Adipocyte (in vitro differentiated cells): ENCODE data around the gene TTC21A.

ENCODE experiments used
- DNase-seq: peaks from one replicate; pipeline ENCODE4 v3.0.0-alpha.2; 2015; ENCODE audit warnings: low read depth
- H3K27me3 ChIP-seq: replicated peaks from 2 replicates; pipeline ENCODE4 v1.7.0; 2013; ENCODE audit warnings: mild to moderate bottlenecking, low read length, moderate library complexity; ENCODE audit not compliant: control insufficient read depth, insufficient read depth
- H3K36me3 ChIP-seq: 2 replicates; pipeline ENCODE4 v1.7.0; 2013; ENCODE audit warnings: low read length, mild to moderate bottlenecking, moderate library complexity; ENCODE audit not compliant: control insufficient read depth, insufficient read depth, severe bottlenecking
- H3K4me1 ChIP-seq: 2 replicates; pipeline ENCODE4 v1.7.0; 2013; ENCODE audit warnings: mild to moderate bottlenecking, low read length, moderate library complexity; ENCODE audit not compliant: control insufficient read depth, insufficient read depth
- H3K4me3 ChIP-seq: 2 replicates; pipeline ENCODE4 v1.7.0; 2013; ENCODE audit warnings: mild to moderate bottlenecking, low read length, moderate library complexity
- H3K9ac ChIP-seq: 2 replicates; pipeline ENCODE4 v1.7.0; 2013; ENCODE audit warnings: mild to moderate bottlenecking, low read length, moderate library complexity
- H3K9me3 ChIP-seq: 2 replicates; pipeline ENCODE4 v1.7.0; 2013; ENCODE audit warnings: mild to moderate bottlenecking, low read length, moderate library complexity; ENCODE audit not compliant: control insufficient read depth

The TTC21A gene

DNA sequence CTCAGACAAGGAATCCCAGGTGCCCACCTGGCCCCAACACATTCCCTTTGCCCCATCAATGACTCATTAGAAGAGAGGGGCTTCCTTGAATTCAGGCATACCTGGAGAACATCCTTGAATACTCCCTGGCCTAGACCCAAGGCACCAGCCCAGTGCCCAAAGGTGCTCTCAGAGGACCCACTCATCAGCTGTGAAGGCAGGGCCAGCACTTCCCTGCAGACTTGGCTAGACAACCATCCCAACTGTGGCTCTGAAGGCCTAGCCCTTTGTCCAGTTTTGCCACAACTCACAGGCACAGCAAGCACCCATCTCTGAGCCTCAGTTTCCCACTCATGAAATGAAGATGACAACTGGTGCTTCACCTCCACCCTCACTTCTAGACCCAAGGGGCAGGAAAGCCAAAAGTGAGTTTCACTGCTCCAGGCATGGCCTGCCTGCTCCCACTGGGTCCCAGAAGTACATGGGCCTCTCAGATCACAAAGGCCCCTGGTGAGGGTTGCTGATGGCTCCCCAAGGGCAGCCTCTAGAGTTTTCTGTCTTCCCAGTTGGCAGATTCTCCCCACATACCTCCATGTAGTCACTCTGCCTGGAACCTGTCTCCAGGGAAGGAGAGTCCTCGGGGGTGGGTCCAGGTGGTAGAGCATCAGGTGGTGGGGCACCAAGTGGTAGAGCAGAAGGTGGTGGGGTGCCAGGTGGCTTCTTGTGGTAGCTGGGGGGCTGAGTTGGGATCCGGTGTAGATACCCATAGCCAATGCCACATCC, 7.6 kb upstream of the TTC21A start:
- Histone ChIP-seq H3K9me3 (no peaks in the 10 kb centered on the region), H3K9ac (no peak overlapping the region), H3K27me3 (no peaks in the 10 kb centered on the region), H3K36me3 (peaks cover 56% of the 10 kb centered on the region), H3K4me3 (no peak overlapping the region), H3K4me1 (peaks cover 45% of the 10 kb centered on the region)
- DNase-seq = no peak

DNA sequence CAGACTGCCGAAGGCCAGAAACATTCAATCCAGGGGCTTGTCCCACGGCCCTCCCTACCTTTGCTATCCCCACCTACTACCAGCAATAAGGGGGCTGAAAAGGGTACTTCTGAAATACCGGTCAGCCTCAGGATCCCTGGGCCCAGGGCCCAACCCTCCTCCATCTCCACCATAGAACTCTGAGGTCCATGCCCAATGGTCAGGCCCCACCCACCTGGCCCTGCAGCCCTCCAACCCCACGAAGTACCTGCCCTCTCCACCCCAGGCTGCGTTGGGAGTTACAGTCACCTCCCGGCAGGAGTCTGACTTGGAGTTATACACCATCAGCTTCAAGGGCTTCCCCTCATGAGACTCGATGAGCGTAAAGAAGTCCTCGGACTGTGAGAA, 7.0 kb upstream of the TTC21A start:
- Histone ChIP-seq H3K27me3 (no peaks in the 10 kb centered on the region), H3K36me3 (peaks cover 50% of the 10 kb centered on the region), H3K9me3 (no peaks in the 10 kb centered on the region), H3K4me3 (no peak overlapping the region), H3K9ac (no peak overlapping the region), H3K4me1 (peaks cover 44% of the 10 kb centered on the region)
- no peak for DNase-seq

DNA sequence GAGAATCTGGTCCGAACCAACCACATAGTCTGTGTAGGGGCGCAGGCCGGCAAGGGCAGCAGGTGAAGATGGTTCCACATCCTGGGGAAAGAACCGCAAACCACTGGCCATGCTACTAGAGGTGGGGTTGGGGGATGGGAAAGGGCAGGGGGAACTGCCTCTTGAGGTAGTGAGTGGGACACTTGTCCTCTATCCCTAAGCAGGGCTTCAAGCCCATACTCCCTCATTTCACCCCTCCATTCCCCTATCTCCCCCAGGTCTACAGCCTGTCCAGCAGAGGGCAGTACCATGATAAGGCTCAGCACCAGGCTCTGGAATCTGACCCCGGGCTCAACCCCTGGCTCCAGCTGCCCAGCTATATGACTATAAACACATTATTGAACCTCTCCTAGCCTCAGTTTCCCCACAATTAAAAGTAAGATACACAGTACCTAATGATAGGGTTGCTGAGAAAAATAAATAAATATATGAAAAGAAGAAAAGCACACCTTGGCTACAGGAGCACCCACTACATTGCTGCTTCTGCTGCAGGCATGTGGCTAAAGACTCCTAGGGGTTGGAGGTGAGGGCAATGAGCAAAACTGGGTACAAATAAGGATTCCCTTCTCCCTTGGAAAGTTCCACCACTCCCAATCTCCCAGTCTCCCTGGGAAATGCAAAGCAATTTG, 6.3 kb upstream of the TTC21A start:
- no peaks in the 10 kb centered on the region for H3K27me3 ChIP-seq
- no peaks in the 10 kb centered on the region for H3K9me3 ChIP-seq
- H3K4me1 ChIP-seq = peaks cover 48% of the 10 kb centered on the region
- no peak overlapping the region for H3K4me3 ChIP-seq
- H3K36me3 ChIP-seq = peaks cover 44% of the 10 kb centered on the region
- DNase-seq = peak; percentile 62
- H3K9ac ChIP-seq = no peak overlapping the region

DNA sequence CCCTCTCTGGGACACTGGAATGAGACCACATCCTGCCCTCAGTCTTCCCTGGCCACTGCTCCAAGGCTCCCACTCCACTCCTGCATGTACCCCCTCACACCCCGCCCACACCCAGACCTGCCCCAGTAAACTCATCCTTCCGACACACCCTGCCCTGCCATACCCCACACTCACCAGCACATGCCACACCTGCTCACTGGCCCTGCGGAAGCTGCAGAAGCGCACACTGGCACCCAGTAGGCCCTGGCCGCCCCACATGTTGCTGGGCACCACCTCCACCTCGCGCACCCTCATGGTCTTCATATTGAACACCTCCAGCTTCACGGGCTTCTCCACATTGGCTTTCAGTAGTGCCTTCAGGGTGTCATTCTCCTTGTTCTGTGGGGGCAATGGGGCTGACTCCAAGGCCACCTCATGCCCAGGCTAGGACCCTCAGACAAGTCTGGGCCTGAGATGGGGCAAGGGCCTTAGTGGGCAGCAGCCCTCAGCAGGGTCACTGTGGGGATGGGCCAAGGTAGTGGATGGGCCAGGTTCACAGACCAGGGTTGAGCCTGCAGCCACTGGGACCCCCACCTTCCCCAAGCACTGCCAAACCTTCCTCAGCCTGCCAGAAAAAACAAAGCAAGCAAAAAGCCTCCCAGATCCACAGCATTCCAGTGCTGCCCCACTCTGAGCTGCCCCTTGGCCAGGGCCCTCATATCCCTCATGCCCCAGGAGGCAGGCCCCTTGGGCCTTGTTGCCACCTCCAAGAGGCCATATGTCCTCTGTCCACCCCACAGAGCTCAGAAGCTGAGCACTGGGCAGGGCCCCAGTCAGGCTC, 4.8 kb upstream of the TTC21A start:
- no peak for DNase-seq
- Histone ChIP-seq H3K36me3 (peaks cover 32% of the 10 kb centered on the region), H3K27me3 (no peaks in the 10 kb centered on the region), H3K4me3 (no peak overlapping the region), H3K4me1 (peaks cover 39% of the 10 kb centered on the region), H3K9me3 (no peaks in the 10 kb centered on the region), H3K9ac (no peak overlapping the region)

DNA sequence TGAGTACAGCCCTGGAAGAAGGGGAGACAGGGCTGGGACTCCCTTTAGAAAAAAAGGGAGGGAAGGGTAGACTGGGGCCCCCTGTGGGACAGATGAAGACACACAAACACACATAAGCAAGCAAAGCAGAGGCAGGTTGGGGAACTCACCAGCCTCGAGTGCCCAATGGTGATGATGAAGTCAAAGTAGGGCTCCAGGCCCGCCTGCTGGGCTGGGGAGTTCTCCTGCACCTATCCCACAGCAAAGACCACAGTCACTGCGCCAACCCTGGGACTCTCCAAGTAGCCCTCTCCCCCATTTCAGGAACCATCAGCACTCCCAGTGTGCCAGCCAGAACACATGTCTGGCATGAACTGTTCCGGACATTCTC, 4.2 kb upstream of the TTC21A start:
- DNase-seq = no peak
- no peaks in the 10 kb centered on the region for H3K27me3 ChIP-seq
- H3K4me3 ChIP-seq = no peak overlapping the region
- H3K9ac ChIP-seq = no peak overlapping the region
- peaks cover 26% of the 10 kb centered on the region for H3K36me3 ChIP-seq
- peaks cover 41% of the 10 kb centered on the region for H3K4me1 ChIP-seq
- H3K9me3 ChIP-seq = no peaks in the 10 kb centered on the region

DNA sequence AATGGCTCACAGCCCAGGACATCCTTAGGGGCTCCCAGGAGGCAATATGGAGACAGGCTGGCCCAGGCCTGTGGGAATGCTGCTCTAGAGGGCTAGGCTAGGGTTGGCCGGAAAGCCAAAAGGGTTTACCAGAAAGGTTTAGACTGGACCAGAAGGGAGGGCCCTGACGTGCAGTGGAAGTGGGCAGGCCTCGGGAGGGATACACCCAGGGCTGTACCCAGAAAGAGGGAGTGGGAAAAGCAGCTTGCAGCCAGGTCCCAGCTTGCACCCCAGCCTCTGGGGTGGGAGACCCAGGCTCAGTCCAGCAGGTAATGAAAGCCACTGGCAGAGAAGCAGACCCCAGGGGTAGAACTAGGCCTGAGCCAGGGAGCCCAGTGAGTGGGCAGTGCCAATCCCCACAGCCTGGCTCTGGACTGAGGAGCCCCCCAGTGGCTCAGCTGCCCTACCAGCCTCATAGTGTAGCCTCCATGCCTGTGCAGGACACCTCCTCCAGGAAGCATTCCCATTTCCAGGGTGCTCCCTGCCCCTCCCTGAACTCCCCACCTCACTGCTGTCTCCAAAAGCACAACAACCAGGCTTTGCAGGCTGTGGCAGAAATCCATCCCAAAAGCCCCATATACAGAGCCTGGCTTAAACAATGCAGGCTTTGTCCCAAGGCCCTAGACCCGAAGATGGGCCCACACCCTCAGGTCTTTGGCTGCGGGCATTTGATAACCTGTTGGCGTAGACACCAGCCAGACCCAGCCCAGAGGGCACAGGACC, 3.5 kb upstream of the TTC21A start:
- no peak for DNase-seq
- Histone ChIP-seq H3K9ac (no peak overlapping the region), H3K4me1 (peaks cover 41% of the 10 kb centered on the region), H3K4me3 (no peak overlapping the region), H3K27me3 (no peaks in the 10 kb centered on the region), H3K36me3 (peaks cover 20% of the 10 kb centered on the region), H3K9me3 (no peaks in the 10 kb centered on the region)

DNA sequence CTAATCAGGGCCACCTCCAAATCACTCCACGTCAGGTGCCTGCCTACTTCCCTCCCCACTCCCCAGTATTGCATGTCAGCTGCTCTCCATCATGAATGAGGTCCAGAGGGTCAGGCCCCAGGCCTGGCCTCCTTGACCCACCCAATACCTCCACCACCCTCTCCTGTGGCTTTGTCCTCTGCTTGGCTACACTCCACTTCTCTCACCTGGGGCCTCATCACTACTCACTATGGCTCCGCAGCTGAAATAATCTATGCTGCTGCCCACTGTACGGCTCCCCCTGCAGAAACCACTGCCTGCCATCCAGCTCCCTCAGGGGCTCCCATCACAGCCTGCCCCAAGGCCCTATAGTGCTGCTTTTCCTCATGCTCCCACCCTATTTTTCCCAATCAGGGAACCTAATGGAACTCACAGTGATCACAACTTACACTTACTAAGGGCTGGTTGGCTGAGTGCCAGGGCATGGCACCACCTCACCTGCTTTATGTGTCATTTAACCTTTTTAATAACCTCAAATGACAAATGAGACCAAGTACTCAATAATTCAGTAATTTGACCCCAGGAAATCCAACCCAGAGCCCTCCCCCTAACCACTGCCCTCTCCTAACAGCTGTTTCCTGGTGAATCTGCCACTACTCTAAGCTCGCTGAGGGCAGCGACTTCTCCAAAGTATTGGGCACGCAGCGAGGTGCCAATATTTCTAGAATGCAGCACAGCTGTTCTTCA, 2.4 kb upstream of the TTC21A start:
- Histone ChIP-seq H3K9ac (peak overlapping the region; percentile 39), H3K9me3 (no peaks in the 10 kb centered on the region), H3K27me3 (no peaks in the 10 kb centered on the region), H3K36me3 (peaks cover 8% of the 10 kb centered on the region), H3K4me3 (peak overlapping the region; percentile 94), H3K4me1 (peaks cover 41% of the 10 kb centered on the region)
- no peak for DNase-seq

DNA sequence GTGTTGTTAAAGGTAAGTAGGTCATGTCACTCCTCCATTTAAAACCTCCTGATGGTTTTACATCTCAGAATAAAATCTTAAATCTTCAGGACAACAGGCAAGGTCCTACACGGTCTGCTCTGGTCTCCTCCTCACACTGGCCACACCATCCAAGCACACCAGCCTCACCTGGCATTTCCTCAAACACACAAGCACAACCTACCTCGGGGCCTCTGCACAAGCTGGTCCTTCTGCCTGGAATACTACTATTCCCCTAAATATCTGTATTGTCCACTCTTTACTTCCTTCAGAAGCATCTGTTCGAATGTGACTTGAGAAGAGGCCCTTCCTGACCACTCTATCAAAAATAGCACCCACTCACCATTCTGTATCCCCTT, 1.8 kb upstream of the TTC21A start:
- Histone ChIP-seq H3K36me3 (peaks cover 3% of the 10 kb centered on the region), H3K4me3 (peak overlapping the region; percentile 94)
- no peak for DNase-seq

DNA sequence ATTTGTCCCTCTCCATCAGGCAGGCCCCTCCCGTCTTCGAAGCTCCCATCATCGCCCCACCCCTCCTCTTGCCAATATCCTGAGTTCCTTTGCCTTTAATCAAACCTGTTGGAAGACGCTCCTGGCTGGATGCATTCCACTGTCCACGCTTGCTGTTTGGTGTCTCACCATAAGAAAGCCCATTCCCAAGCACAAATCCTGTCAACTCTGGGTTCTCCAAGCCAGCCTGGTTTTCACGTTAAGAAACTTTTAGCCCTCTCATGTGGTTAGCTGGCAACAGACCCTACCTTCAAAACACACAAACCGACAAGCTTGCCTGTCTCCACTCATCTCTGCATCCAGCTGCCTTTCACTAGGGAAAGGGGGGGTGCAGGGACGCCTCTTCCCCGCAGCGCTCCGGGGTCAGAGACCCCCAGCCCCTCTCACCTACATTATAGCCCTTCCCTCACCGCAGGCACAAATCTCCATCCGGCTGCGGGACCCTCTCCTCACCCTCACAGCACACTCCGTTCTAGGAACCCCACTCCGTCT, 1.1 kb upstream of the TTC21A start:
- H3K9me3 ChIP-seq = no peaks in the 10 kb centered on the region
- DNase-seq = peak; percentile 65
- H3K4me1 ChIP-seq = peaks cover 38% of the 10 kb centered on the region
- no peaks in the 10 kb centered on the region for H3K27me3 ChIP-seq
- H3K36me3 ChIP-seq = no peaks in the 10 kb centered on the region
- peak overlapping the region; percentile 94 for H3K4me3 ChIP-seq
- H3K9ac ChIP-seq = peak overlapping the region; percentile 93

More for the DNA sequence above, 1.8 kb upstream of the TTC21A start:
- H3K27me3 ChIP-seq = no peaks in the 10 kb centered on the region
- H3K4me1 ChIP-seq = peaks cover 41% of the 10 kb centered on the region
- peak overlapping the region; percentile 39 for H3K9ac ChIP-seq
- H3K9me3 ChIP-seq = no peaks in the 10 kb centered on the region

DNA sequence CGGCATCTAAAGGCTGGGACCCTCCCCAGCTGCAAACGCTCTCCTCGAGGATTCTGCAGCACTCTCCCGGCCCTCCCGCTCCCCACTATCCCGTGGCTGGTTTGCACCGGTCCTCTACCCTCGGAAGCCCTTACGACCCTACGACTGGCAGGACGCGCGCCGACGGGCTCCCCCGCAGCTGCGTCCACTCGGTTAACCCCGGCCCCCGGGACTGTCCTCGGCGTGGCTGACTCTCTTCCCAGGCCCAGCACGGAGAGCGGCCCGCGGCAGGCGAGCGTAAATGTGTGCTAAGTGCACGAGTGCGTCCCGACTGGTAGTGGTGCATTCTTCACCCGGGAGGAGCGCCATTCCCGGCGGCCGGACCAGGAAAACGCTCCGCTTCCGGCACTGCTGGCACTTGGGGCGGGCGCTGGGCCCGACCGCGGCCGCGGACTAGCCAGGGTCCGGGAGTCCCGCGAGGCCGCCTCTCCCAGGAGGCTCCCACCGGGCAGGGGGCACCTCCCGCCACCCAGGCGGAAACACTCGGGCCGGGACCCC, 561 bp upstream of the TTC21A start:
- H3K4me1 ChIP-seq = peaks cover 32% of the 10 kb centered on the region
- peak; percentile 82 for DNase-seq
- no peaks in the 10 kb centered on the region for H3K27me3 ChIP-seq
- H3K4me3 ChIP-seq = peak overlapping the region; percentile 94
- no peaks in the 10 kb centered on the region for H3K9me3 ChIP-seq
- H3K9ac ChIP-seq = peak overlapping the region; percentile 93
- no peaks in the 10 kb centered on the region for H3K36me3 ChIP-seq
